Daoy (cell line): ENCODE results near the gene TMCO1. TPM values are rescaled to one million over a fixed set of nuclear protein-coding genes. Genes with fewer than 3 reads are reported as not detected.
"Not testable (repeated sequence)": the region's sequence is repeated elsewhere in the genome, so short reads cannot be mapped to it uniquely, and the experiment has no call there.

Source experiments
- DNase-seq: peaks from one replicate; pipeline ENCODE4 v3.0.0-alpha.2; 2015; ENCODE audit warnings: low read depth
- total RNA-seq: library from RNA; depleted of rRNA; stranded (reverse); fragments of >200 nt; shearing (Covaris generic); gene quantifications from 2 replicates; pipeline ENCODE4 v1.2.3, GENCODE V29; 2014; rRNA removed

Gene TMCO1
- total RNA-seq, 1 experiment from 2014 or later = 259 TPM

DNA sequence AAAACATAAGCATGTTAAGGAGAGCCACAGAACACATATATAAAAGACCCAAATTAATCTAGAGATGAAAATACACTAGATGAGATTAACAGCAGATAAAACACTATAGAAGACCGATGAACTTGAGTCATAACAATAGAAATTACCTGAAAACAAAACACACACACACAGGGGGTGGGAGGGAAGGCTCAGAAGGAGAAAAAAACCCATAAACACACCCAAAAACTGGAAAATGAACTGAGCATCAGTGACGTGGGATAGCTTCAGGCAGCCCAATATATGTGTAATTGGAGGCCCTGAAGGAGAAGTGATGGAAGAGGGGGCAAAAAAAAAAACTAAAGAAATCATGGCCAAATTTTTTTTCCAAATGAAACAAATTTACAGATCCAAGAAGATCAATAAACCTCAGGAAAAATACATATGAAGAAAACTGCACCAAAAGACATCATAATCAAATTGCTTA lies 81.7 kb downstream of the TMCO1 start:
- no peak for DNase-seq

DNA sequence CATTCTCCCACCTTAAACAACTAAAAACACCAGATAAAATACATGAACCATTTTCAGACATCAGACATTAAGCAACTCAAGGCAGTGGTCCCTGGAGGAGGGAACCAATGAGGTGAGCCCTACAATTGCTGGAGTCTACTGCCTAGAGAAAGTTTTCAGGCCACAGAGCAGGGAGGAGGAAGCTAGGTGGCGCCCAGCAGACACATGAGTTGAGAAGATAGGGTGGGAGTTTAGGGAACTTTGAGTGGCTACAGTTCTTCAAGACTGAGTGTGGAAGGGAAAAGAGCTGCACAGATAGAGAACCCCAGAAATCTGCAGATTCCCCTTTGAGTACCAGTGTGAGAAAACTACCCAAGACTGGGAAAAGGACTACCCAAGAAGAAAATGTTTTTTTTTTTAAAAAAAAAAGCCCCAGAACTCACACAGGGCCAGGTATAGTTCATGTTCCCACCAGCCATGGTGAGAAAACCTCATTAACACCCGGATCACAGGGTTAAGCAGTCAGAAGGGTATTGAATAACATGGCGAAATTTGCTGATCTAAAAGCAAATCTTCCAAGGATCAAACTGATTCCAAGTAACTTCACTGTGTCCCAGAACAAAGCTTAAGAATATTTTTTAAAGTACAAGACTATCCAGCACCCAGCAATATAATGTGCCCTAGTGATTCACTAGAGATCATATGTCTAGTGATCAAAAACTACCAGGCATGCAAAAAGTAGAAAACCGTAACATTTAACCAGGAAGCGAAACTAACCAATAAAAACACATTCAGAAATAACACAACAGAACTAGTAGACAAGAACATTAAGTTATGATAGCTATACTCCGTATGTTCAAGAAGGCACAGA lies 82.3 kb downstream of the TMCO1 start:
- no peak for DNase-seq

DNA sequence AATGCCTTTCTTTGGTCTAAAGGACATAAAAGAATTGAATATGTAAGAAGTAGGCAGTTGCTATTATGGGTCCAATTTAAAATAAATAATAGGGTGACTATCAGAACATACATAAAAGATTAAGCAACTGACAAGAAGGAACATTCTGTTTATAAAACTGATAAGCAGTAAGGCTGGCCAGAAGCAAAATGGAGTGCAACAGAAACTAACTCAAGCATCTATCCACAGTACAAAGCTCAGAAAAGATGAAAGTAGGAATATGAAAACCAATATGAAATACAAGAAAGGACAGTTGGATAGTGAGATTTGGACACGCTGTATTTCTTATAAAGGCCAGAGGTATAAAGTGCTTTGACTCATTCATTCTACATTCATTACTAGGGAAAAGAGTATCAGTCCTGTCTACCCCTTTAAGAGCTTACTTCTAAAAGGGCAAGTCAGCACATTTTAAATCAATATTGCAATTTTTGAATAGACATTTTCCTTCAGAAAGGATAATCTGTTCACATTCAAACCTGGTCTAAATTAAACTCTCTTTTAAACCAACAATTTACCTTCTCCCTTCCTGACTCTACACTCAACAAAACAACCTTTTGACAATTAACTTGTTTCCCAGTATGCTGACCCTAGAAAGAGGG lies 84.7 kb downstream of the TMCO1 start:
- DNase-seq = no peak

DNA sequence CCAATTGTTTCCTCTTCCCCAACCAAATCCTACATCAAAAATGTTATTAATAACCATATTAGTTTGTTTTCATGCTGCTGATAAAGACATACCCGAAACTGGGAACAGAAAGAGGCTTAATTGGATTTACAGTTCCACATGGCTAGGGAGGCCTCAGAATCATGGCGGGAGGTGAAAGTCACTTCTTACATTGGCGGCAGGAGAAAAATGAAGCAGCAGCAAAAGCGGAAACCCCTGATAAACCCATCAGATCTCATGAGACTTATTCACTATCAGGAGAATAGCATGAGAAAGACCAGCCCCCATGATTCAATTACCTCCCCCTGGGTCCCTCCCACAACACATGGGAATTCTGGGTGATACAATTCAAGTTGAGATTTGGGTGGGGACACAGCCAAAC lies 87.9 kb downstream of the TMCO1 start:
- DNase-seq = not testable (repeated sequence)

DNA sequence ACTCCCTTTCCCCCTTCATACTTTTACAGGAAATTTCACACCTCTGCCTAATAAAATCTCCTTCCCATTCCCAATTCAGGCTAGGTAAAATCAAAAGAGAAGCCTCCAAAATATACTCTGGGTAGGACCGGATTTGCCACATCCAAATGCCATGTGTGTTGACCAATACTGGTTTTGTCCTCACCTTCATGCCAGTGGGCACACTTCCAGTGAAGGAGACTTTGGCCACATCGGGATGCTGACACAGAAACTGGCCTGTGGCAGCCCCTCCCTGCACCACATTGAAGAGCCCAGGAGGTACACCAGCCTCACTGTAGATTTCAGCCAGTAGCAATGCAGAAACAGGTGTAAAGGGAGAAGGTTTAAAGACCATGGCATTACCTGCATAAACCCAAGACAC lies 88.4 kb downstream of the TMCO1 start:
- DNase-seq = no peak

DNA sequence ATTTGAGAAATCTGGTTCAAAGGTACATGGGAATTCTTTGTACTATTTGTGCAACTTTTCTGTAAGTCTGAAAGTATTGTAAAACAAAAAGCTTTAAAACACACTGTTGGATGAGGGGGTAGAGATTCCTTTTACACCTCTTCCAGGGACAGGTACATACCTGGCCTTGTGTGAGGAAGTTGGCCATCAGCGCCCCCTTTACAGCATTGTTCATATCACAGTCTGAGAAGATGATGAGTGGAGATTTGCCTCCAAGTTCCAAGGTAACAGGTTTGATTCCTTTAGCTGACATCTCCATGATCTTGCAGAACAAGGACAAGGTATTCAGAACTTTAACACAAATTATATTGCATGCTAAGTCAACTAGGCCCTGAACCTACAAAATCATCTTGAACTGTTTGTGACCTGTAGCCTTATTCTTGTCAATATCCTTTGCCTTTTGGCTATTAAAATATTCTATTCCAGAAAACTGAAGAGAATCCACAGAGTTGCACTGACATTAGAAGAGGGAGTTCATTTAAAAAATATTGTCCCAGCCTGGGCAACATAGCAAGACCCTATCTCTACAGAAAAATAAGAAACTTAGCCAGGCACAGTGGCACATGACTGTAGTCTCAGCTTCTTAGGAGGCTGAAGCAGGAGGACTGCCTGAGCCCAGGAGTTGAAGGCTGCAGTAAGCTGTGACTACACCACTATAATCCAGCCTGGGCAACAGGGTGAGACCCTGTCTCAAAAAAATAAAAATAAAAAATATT lies 89.2 kb downstream of the TMCO1 start:
- DNase-seq = no peak

DNA sequence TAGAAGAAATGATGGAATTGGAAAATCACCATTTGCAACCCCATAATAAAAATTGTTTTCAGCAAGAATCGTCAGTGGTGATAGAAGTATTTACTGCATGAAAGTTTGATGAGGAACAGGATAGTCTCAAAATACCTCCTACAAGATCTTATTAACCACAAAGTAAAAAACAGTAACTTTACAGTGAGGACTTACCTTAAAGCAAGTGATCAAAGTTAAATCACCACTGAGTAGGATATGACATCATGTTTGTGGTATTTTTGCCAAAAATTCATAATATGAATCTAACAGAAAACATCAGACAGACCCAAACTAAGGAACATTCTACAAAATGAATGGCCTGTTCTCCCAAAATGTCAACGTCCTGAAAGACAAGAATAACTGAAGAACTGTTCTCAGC lies 90.2 kb downstream of the TMCO1 start:
- DNase-seq = no peak

Other genes starting within 250 kb of the TMCO1 start
- not detected in 2 replicates for gene LRRC52, start 224.9 kb downstream of the TMCO1 start, total RNA-seq
- 107 and 112 TPM in 2 replicates for gene MGST3, start 137.6 kb downstream of the TMCO1 start, total RNA-seq
- 45.1 and 93.6 TPM in 2 replicates for gene ALDH9A1, start 70.3 kb downstream of the TMCO1 start, total RNA-seq
- 95.0 and 108 TPM in 2 replicates for gene UCK2, start 58.7 kb upstream of the TMCO1 start, total RNA-seq